CD8-positive, alpha-beta memory T cell (primary cell): ENCODE measurements around the gene SHANK2. TPM values are rescaled to one million over a fixed set of nuclear protein-coding genes. Genes with fewer than 3 reads are reported as not detected.

Experiments
- CTCF ChIA-PET: fragments of 350-600 bp; sonication (Branson Sonifier 250); formaldehyde crosslinking; loops from one replicate; lab custom pipeline; 2021; ENCODE audit warnings: antibody characterized with exemption; lab: Charles Lee
- POLR2A ChIA-PET: fragments of 350-600 bp; sonication (Branson Sonifier 250); formaldehyde crosslinking; loops from one replicate; lab custom pipeline; 2021; ENCODE audit warnings: antibody characterized with exemption; lab: Charles Lee
- DNase-seq, 5 donors: peaks; one replicate each; pipeline versions ENCODE4 v3.0.0 to v3.0.0-alpha.2; 2020 to 2022; ENCODE audit warnings: mixed read lengths in 1 of 5
- H3K27ac ChIP-seq: one replicate; pipeline ENCODE4 v1.7.0; 2013; ENCODE audit warnings: low read depth, mild to moderate bottlenecking, low read length, moderate library complexity
- H3K27me3 ChIP-seq: 2 replicates; pipeline ENCODE4 v1.7.0; 2013; ENCODE audit warnings: low read length, mild to moderate bottlenecking; ENCODE audit not compliant: insufficient read depth, poor library complexity, severe bottlenecking
- H3K36me3 ChIP-seq: 2 replicates; pipeline ENCODE4 v1.7.0; 2013; ENCODE audit warnings: mild to moderate bottlenecking, low read length, moderate library complexity; ENCODE audit not compliant: insufficient read depth
- H3K4me1 ChIP-seq: 2 replicates; pipeline ENCODE4 v1.7.0; 2013; ENCODE audit warnings: mild to moderate bottlenecking, low read length, moderate library complexity; ENCODE audit not compliant: insufficient read depth
- H3K4me3 ChIP-seq: 2 replicates; pipeline ENCODE4 v1.7.0; 2013; ENCODE audit warnings: mild to moderate bottlenecking, low read length
- H3K9me3 ChIP-seq: 2 replicates; pipeline ENCODE4 v1.7.0; 2013; ENCODE audit warnings: mild to moderate bottlenecking, low read length
- H3K27ac Mint-ChIP-seq, 8 donors: one replicate each; pipeline ENCODE4 v1.8.0; 2020 to 2021; ENCODE audit warnings: mixed read lengths in 8 of 8, mild to moderate bottlenecking in 6 of 8, inconsistent platforms in 3 of 8, moderate library complexity in 3 of 8
- H3K27me3 Mint-ChIP-seq, 2 donors: one replicate each; pipeline ENCODE4 v1.8.0; 2020 to 2021; ENCODE audit warnings: mixed read lengths in 2 of 2, mild to moderate bottlenecking in 1 of 2, moderate library complexity in 1 of 2
- H3K36me3 Mint-ChIP-seq, 3 donors: one replicate each; pipeline ENCODE4 v1.8.0; 2020 to 2021; ENCODE audit warnings: mixed read lengths in 3 of 3, inconsistent platforms in 1 of 3, mild to moderate bottlenecking in 1 of 3
- H3K4me1 Mint-ChIP-seq, 3 donors: one replicate each; pipeline ENCODE4 v1.8.0; 2020 to 2021; ENCODE audit warnings: mixed read lengths in 3 of 3, inconsistent platforms in 1 of 3, mild to moderate bottlenecking in 1 of 3
- H3K4me3 Mint-ChIP-seq, 7 donors: one replicate each; pipeline ENCODE4 v1.8.0; 2020 to 2021; ENCODE audit warnings: mixed read lengths in 7 of 7, mild to moderate bottlenecking in 6 of 7, moderate library complexity in 4 of 7, inconsistent platforms in 2 of 7
- H3K9me3 Mint-ChIP-seq, 5 donors: one replicate each; pipeline ENCODE4 v1.8.0; 2020 to 2022; ENCODE audit warnings: mixed read lengths in 5 of 5, mild to moderate bottlenecking in 3 of 5, moderate library complexity in 2 of 5, inconsistent platforms in 1 of 5
- polyA plus RNA-seq: library from polyadenylated mRNA; unstranded; fragments of 300-500 nt; fragmentation: Illumina TruSeq; gene quantifications from one replicate; pipeline ENCODE4 v1.2.3, GENCODE V29; 2021
- total RNA-seq, 2 experiments: library from RNA; stranded (reverse); gene quantifications; one replicate each; pipeline ENCODE4 v1.2.3, GENCODE V29; 2021

The SHANK2 gene
- total and polyA plus RNA-seq, 3 experiments from 2014 or later = not detected

GRCh38 chr11:71293961-71294782 is 41.8 kb upstream of the SHANK2 start:
- Histone ChIP-seq H3K27me3 (no peaks in the 10 kb centered on the region), H3K27ac (no peak overlapping the region), H3K9me3 (no peaks in the 10 kb centered on the region), H3K36me3 (no peaks in the 10 kb centered on the region), H3K4me3 (no peak overlapping the region), H3K4me1 (no peaks in the 10 kb centered on the region)
- Mint-ChIP-seq H3K9me3 (peaks cover 18 to 30% (median 24%) of the 10 kb centered on the region in 5 donors), H3K4me3 (no peak overlapping the region), H3K27ac (no peak overlapping the region), H3K27me3 (peaks cover 3 to 48% of the 10 kb centered on the region in 2 donors), H3K4me1 (no peaks in the 10 kb centered on the region), H3K36me3 (no peaks in the 10 kb centered on the region)
- ChIA-PET CTCF (no interaction called here), POLR2A (no interaction called here)
- no peak for DNase-seq

- Mint-ChIP-seq H3K27me3 (peaks cover 15 to 18% of the 10 kb centered on the region in 2 donors), H3K36me3 (no peaks in the 10 kb centered on the region), H3K9me3 (peaks cover 21 to 33% (median 24%) of the 10 kb centered on the region in 5 donors), H3K4me3 (no peak overlapping the region), H3K27ac (no peak overlapping the region), H3K4me1 (no peaks in the 10 kb centered on the region)
- POLR2A ChIA-PET = no interaction called here
- CTCF ChIA-PET = no interaction called here
- DNase-seq = no peak
- Histone ChIP-seq H3K4me3 (no peak overlapping the region), H3K36me3 (no peaks in the 10 kb centered on the region), H3K27ac (no peak overlapping the region), H3K9me3 (no peaks in the 10 kb centered on the region), H3K4me1 (no peaks in the 10 kb centered on the region), H3K27me3 (no peaks in the 10 kb centered on the region)
Observed at GRCh38 chr11:71286701-71287643, 34.6 kb upstream of the SHANK2 start.

GRCh38 chr11:71285111-71285510 is 32.7 kb upstream of the SHANK2 start:
- POLR2A ChIA-PET = no interaction called here
- no peak for DNase-seq
- Mint-ChIP-seq H3K27ac (no peak overlapping the region), H3K4me3 (no peak overlapping the region), H3K36me3 (no peaks in the 10 kb centered on the region), H3K27me3 (peaks cover 18 to 19% of the 10 kb centered on the region in 2 donors), H3K4me1 (no peaks in the 10 kb centered on the region), H3K9me3 (peaks cover 7 to 17% (median 11%) of the 10 kb centered on the region in 5 donors)
- Histone ChIP-seq H3K27me3 (no peaks in the 10 kb centered on the region), H3K9me3 (no peaks in the 10 kb centered on the region), H3K36me3 (no peaks in the 10 kb centered on the region), H3K4me3 (no peak overlapping the region), H3K4me1 (no peaks in the 10 kb centered on the region), H3K27ac (no peak overlapping the region)
- CTCF ChIA-PET = no interaction called here

- POLR2A ChIA-PET = no interaction called here
- no peaks in the 10 kb centered on the region for H3K36me3 Mint-ChIP-seq
- peaks cover 3 to 13% (median 9%) of the 10 kb centered on the region in 5 donors for H3K9me3 Mint-ChIP-seq
- peaks cover 18% of the 10 kb centered on the region in 2 donors for H3K27me3 Mint-ChIP-seq
- H3K9me3 ChIP-seq = no peaks in the 10 kb centered on the region
- no peak overlapping the region for H3K27ac ChIP-seq
- CTCF ChIA-PET = no interaction called here
- H3K4me3 Mint-ChIP-seq = no peak overlapping the region
- H3K4me1 Mint-ChIP-seq = no peaks in the 10 kb centered on the region
- H3K27ac Mint-ChIP-seq = no peak overlapping the region
- no peaks in the 10 kb centered on the region for H3K4me1 ChIP-seq
- H3K36me3 ChIP-seq = no peaks in the 10 kb centered on the region
- no peak for DNase-seq
- no peak overlapping the region for H3K4me3 ChIP-seq
- H3K27me3 ChIP-seq = no peaks in the 10 kb centered on the region
Observed at GRCh38 chr11:71284525-71285092, 32.2 kb upstream of the SHANK2 start.

GRCh38 chr11:71283971-71284441 is 31.6 kb upstream of the SHANK2 start:
- Mint-ChIP-seq H3K4me3 (no peak overlapping the region), H3K27me3 (peaks cover 18 to 23% of the 10 kb centered on the region in 2 donors), H3K27ac (no peak overlapping the region), H3K9me3 (peaks cover 0 to 7% (median 3%) of the 10 kb centered on the region in 5 donors), H3K36me3 (no peaks in the 10 kb centered on the region), H3K4me1 (no peaks in the 10 kb centered on the region)
- Histone ChIP-seq H3K4me3 (no peak overlapping the region), H3K4me1 (no peaks in the 10 kb centered on the region), H3K27me3 (no peaks in the 10 kb centered on the region), H3K27ac (no peak overlapping the region), H3K36me3 (no peaks in the 10 kb centered on the region), H3K9me3 (no peaks in the 10 kb centered on the region)
- CTCF ChIA-PET = no interaction called here
- no peak for DNase-seq
- POLR2A ChIA-PET = no interaction called here

GRCh38 chr11:71282581-71283351 is 30.4 kb upstream of the SHANK2 start:
- Histone ChIP-seq H3K4me1 (no peaks in the 10 kb centered on the region), H3K27me3 (no peaks in the 10 kb centered on the region), H3K27ac (no peak overlapping the region), H3K4me3 (no peak overlapping the region), H3K36me3 (no peaks in the 10 kb centered on the region), H3K9me3 (no peaks in the 10 kb centered on the region)
- Mint-ChIP-seq H3K27ac (no peak overlapping the region), H3K27me3 (peaks cover 15 to 23% of the 10 kb centered on the region in 2 donors), H3K36me3 (no peaks in the 10 kb centered on the region), H3K4me3 (no peak overlapping the region), H3K4me1 (no peaks in the 10 kb centered on the region), H3K9me3 (peaks cover 0 to 1% (median 0%) of the 10 kb centered on the region in 5 donors)
- CTCF ChIA-PET = no interaction called here
- POLR2A ChIA-PET = no interaction called here
- DNase-seq = no peak

- H3K4me3 Mint-ChIP-seq = no peak overlapping the region
Observed at GRCh38 chr11:71281831-71282230, 29.5 kb upstream of the SHANK2 start.

More at GRCh38 chr11:71281831-71282230, 29.5 kb upstream of the SHANK2 start:
- Mint-ChIP-seq H3K36me3 (no peaks in the 10 kb centered on the region), H3K27ac (peak overlapping the region in 1 of 8 donors; percentile 85), H3K27me3 (peaks cover 15 to 30% of the 10 kb centered on the region in 2 donors), H3K9me3 (peaks cover 0 to 1% (median 0%) of the 10 kb centered on the region in 5 donors), H3K4me1 (no peaks in the 10 kb centered on the region)
- Histone ChIP-seq H3K4me1 (no peaks in the 10 kb centered on the region), H3K4me3 (no peak overlapping the region), H3K36me3 (no peaks in the 10 kb centered on the region), H3K27me3 (no peaks in the 10 kb centered on the region), H3K9me3 (no peaks in the 10 kb centered on the region), H3K27ac (no peak overlapping the region)
- POLR2A ChIA-PET = no interaction called here
- CTCF ChIA-PET = no interaction called here
- no peak for DNase-seq
